GM18870 (cell line): ENCODE results near the gene ELL2.
"Not testable (repeated sequence)": the region's sequence is repeated elsewhere in the genome, so short reads cannot be mapped to it uniquely, and the experiment has no call there.

Experiments
- ATAC-seq: cut with Tn5 transposase; IDR thresholded peaks from one replicate; pipeline ENCODE4 v1.9.1; 2021; ENCODE audit warnings: moderate library complexity; ENCODE audit not compliant: unreplicated experiment

The ELL2 gene

DNA sequence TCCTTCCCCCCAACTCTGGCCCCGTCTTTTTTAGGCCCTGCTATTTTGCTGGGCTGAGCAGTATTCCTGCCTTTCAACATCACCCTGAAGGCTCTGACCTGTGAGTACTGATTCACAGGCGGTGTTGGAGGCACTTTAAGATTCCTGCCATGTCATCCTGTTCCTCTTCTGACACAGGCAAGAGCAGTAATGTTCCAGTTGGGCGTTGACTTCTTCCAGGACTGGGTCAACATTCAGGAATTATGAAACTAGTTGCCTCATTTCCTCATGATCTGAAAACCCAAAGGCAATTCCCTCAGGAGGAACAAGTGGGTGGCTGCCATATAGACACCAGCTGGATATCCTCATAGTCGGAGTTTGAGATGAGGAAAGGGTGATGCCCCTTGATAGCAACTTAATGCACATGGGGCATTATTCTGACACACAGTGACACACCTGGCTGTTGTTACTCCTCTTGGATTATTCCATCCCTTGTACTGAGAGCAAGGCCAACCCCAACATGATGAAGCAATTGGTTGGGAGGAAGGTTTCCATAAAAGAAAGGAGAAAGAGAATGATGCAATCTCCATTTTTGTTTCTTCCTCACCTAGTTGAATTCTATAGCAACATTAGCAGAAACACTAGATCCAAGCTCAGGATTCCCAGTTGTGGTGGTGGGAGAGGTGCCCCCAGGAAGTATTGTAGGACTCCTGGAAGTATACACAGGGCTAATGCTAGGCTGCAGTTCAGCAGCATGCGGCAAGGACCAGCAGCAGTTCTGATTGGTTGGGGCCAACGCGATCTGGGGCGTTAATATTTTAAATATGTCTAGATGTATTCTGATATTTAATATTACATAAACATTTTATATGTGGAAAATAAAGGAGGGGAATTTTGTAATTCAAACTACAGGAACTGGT is 119.5 kb downstream of the ELL2 start:
- ATAC-seq: no peak

DNA sequence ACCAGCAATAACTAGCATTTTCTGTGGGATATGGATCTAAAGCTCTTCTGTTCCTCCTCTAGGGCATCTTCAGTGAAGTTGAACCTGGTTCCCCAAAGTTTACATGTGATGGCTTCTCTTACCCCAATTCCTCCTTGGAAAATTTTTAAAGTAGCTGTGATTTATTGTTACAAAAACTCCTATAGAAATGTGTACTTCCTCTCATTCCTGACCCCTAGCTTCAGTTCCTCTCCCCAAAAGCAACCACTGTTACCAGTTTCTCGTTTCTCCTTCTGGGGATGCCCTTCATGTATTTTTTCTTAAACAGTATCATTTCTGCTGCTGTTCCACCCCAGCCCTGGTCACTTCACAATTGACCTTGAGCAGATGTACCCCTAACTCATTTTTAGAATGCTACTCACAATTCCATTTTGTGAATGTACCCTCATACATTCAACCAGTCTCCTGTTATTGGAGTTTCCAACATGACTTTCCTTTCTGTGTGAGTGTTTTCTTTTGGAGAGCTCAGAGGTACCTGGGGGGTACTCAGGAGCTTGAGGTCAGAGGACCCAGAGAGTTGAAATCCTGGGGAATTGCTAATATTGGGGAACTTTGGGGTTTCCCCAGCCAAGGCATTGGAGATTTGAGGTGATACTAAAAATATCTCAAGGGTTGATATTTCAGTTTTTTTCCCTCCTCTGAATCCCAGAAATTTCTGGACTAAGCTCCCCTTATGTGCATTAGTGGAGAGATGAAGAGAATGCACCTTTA is 120.5 kb downstream of the ELL2 start:
- ATAC-seq: no peak

DNA sequence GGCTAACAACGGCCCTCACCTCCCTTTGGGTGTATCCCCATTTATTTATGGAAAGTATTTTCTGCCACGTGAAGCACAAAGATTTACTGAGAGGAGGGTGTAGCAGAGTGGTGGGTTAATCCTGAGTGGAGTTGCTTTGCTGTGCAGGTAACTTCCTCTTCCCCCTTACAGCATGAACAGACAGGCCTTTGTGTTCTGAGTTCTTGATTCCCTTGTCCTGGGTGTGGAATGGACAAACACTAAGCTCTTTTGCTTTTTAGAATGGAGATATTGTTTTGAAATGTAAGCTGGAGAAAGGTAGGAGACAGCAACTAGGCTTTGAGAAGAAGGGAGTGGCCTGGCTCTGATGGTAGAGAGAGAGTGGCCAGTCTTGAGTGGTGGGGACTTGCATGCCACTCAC is 122.0 kb downstream of the ELL2 start:
- ATAC-seq: no peak

DNA sequence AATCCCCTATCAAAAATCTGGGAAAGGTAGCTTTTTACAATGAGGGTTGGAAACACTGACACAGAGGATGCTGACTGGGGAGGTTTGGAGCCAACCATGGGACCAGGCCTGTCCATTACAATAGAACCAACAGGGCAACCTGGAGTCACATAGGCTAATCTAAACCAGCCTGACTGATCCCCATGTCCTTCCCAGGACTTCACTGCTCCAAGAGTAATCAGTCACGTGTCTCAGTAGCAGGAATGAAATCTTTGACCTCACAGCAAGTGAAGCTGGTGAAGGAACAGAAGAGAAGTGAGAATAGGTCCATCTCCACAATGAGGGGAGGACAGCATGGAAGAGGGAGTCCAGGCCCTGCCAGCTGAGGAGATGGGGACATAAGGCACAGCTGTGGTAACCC is 123.1 kb downstream of the ELL2 start:
- ATAC-seq: no peak

DNA sequence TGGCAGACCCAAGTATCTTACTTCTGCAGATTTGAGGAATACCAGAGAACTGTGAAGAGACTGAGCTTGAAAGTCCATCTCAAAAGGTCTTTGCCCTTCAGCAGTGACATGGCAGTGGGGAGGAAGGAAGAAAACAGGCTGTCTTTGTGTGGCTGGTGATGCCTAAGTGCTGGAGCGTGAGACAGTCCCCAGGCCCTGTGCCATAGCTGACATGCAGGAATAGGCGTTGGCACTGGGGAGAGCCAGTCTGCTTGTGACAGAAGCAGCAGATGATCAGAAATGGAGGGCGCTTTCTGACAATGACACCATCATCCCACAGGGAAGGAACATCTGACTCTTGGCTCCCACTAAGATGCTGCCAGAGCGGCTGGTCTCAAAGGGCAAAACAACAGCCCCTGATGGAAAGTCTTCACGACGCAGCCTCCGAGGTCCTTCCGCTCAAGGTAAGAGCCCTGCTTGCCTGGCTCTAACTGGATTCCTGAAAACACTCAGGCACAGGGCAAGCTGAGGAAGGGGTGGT is 123.6 kb downstream of the ELL2 start:
- ATAC-seq: no peak

DNA sequence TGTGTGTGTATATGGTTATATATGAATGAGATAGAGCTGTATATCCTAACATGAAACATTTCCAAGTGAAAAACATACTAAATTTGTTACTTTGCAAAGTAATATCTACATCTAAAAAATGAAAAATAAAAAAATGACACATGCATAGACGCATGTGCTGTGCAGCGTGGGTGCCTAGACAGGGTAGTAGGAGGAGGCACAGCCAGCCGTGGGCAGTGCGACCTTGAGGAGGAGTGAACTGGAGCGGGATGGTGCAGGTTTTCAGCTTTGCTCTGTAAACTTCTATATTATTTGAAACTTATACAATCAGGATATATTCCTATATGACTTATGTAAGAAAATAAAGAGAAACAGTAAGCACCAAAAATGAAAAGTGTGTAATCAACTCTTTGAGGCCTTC is 124.2 kb downstream of the ELL2 start:
- ATAC-seq: no peak

DNA sequence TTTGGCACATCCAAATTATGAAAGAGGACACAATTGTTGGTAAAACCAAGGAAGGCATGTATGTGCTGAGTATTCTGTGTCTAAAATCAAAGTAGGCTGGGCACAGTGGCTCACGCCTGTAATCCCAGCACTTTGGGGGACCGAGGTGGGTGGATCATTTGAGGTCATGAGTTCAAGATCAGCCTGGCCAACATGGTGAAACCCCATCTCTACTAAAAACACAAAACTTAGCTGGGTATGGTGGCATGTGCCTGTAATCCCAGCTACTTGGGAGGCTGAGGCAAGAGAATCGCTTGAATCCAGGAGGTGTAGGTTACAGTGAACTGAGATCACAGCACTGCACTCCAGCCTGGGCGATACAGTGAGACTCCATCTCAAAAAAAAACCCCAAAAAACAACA is 124.7 kb downstream of the ELL2 start:
- ATAC-seq: not testable (repeated sequence)

DNA sequence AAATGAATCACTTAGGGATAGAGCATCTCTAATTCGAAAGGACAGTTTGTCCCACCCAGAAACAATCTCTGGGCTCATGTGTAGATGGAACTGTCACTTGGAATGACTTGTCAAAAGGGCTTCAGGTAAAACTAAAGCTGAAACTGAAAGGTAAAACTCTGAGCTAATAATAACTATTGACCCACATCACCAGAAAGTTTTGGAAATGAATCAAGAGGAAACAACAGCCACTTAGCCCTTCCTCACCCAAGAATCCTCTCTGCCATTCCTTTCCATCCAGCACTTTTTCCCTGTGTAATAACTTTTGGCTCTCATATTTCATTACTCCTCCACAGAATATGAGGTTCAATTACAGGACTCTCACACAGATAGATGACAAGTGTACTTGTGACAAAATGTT is 125.1 kb downstream of the ELL2 start:
- ATAC-seq: peak; percentile 45

DNA sequence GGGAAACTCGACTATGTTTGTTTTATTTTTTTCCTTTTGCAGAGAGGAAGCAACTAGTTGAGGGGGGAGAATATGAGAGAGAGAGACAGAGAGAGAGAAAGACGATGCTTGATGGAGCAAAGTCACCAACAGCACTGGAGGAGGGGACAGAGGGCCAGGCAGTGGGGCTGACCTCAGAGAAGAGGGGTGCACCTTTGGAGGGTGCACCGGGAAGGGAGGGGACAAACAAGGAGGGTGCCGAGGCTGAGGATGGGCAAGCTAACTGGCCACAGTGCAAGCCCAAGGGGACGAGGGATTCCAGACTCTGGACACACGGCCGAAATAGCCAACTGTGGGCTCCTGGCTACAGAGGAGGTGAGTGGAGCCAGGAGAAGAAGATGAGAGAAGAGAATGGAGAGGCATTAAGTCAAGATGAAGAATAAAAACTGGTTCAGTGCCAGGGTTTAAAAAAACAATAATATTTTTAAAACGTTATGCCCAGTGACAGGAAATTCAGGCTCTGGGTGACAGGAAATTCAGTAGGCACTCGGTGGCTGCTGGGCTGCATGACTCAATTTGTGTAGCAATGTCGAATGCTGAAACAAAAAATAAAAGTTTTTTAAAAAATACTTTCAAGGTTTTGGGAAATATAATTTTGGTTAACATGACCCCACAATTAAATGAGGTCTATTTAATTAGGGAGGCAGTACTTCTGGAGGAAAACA is 125.8 kb downstream of the ELL2 start:
- no peak for ATAC-seq
